HG03097 (cell line): ENCODE measurements around the gene FZR1.
"Not testable (repeated sequence)": the region's sequence is repeated elsewhere in the genome, so short reads cannot be mapped to it uniquely, and the experiment has no call there.

Experiments used
- ATAC-seq: cut with Tn5 transposase; IDR thresholded peaks from one replicate; pipeline ENCODE4 v1.9.1; 2021; ENCODE audit not compliant: unreplicated experiment, low FRiP score

FZR1 gene

DNA sequence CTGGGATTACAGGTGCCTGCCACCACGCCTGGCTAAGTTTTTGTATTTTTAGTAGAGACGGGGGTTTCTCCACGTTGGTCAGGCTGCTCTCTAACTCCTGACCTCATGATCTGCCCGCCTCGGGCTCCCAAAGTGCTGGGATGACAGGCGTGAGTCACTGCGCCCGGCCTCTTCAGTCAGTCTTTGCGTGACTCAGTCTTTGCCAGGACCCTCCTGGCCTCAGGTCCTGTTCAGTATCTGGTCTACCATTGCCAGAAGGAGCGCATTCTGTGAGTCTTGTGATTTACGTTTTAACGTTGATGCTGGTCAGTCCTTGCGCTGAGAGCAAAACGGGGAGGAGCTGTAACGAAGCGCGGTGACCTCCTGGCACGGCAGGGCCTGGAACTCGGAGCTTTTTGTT lies 59.0 kb downstream of the FZR1 start:
- ATAC-seq: no peak

DNA sequence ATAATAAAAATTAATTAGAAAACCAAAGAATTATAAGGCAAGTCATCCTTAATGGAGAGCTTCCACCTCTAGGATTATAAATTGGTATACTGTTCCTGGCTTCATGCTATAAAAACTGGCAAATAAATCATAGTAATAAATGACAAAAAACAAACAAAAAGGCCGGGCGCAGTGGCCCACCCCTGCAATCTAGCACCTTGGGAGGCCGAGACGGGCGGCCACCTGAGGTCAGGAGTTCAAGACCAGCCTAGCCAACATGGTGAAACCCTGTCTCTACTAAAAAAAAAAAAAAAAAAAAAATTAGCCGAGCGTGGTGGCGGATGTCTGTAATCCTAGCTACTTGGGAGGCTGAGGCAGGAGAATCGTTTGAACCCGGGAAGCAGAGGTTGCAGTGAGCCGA lies 63.9 kb downstream of the FZR1 start:
- not testable (repeated sequence) for ATAC-seq

DNA sequence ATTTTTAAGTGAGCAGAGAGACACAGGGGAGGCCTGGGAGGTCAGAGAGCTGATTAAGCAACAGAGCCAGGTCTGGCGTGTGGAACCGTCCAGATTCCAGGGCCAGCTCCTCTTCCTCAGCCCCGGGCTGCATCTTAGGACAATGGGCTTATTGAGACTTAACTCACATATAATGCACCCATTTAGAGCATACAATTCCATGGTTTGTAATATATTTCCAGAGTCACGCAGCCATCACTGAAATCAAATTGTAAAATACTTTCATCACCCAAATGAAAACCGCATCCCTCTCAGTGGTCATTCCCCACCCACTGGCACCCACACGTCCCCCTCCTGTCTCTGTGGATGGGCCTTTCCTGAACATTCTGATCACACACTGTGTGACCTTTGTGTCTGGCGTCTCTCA lies 64.5 kb downstream of the FZR1 start:
- no peak for ATAC-seq

DNA sequence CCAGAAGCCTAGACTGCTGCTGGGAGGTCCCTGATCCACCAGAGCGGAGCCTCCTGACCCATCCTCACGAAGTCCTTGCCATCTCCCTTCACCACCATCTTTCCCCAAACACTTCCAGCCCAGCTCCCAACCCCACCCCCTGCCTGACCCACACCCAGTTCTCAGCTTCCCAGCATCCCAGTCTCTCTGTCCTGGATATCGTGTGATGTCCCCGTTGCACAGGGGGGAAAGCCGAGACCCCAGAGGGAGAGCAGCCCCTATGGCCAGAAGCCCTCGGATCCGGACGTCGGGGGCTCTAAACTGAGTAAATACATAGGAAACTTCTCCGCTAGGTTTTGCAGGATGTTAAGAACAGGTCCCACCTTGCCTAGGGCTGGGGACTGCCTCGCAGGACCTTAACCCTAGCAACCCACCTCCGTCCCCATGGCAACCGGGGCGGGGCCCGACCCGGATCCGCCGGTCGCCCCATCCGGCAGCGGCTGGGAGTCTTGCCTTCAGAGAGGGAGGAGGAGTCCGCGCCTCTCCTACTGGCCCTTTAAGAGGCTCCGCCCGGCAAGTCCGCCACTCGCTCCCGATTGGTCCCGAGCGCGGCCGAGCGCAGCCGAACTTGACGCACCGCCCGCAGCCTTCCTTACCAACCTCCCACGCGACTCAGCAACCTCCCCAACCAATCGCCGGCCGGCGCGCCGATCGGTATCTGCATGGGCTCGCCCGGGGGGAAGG lies 66.2 kb downstream of the FZR1 start:
- ATAC-seq: peak; percentile 86

DNA sequence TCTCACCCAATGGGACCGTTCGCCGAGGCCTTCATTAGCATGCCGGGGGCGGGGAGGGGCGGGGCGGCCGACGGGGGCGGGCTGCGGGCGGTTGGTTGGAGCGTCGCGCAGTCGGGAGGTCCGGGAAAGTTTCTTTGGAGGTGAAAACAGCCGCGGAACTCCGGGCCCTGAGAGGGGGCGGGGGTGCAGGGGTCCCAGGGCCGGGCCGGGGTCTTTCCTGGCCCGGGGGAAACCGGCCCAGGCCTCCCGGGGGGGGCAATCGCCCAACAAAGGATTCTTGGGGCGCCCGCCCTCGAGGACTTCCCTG lies 66.7 kb downstream of the FZR1 start, which contains the start of gene HMG20B:
HMG20B (plus strand) TSS at position 90 of the 307 bp plus-strand sequence. CDS start 366 bp downstream, outside the sequence.
- no peak for ATAC-seq

DNA sequence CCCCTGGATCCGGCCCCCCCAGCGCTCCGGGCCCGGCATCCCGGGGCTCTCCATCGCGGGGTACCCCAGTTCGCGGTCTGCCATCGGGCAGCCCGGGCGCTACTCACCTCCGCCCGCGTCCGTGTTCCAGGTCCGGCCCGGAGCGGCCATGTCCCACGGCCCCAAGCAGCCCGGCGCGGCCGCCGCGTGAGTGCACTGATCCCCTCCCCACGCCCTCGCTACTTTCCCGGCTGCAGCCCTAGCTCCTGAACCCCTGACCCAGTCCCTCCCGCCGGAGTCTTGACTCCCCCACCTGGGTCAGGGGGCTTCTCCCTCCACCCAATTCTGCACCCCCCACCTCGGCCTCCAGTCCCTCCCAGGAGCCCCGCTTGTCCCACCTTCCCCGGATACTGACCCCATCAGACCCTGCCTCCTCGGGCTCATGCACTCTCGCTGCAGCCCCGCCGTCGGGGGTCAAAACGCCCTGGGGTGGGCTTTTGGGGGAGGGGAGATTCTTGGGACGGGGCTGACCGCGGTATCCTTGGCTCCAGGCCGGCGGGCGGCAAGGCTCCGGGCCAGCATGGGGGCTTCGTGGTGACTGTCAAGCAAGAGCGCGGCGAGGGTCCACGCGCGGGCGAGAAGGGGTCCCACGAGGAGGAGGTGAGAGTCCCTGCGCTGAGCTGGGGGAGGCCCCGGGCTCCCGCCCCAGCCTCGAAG lies 67.2 kb downstream of the FZR1 start:
- ATAC-seq: peak; percentile 6

DNA sequence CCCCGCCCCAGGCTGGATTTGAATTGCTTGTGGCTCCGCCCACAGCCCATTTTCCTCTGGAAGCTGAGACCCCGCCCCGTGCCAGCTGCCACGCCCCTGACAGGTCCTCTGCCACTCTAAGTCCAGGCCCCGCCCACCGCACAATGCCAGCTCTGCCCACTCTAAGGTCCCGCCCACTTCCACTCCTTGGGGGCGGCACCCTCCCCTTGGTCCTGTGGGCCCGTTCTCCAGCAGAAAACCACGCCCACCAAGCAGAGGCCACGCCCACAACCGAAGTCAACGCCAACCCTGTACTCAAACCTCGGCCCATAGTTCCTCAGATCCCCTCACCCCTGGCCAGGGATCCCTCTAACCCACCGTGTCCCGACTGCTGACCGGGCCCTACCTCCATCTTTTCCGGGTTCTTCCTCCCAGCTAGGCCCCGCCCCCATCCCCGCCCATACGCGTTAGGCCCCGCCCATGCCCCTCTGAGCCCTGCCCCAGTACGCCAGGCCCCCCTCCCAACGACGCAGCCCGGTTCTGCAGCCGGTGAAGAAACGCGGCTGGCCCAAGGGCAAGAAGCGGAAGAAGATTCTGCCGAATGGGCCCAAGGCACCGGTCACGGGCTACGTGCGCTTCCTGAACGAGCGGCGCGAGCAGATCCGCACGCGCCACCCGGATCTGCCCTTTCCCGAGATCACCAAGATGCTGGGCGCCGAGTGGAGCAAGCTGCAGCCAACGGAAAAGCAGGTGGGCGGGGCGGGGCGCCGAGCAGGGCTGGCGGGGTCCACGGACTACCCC lies 67.9 kb downstream of the FZR1 start:
- ATAC-seq: no peak

DNA sequence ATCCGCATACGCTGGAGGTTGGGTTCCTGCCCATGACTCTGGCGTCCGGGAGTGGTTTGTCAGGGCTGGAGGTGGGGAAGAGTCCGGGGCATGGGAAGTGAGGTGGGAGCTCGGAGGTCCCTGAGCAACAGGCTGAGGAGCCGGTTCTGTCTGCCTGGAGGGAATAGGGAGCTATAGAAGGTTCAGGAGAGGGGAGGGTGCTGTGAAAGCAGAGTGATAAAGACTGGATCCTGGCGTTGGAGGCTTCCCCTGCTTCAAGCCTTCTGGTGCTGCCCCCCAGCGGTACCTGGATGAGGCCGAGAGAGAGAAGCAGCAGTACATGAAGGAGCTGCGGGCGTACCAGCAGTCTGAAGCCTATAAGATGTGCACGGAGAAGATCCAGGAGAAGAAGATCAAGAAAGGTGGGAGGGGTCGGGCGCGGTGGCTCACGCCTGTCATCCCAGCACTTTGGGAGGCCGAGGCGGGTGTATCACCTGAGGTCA lies 69.2 kb downstream of the FZR1 start:
- ATAC-seq: no peak

DNA sequence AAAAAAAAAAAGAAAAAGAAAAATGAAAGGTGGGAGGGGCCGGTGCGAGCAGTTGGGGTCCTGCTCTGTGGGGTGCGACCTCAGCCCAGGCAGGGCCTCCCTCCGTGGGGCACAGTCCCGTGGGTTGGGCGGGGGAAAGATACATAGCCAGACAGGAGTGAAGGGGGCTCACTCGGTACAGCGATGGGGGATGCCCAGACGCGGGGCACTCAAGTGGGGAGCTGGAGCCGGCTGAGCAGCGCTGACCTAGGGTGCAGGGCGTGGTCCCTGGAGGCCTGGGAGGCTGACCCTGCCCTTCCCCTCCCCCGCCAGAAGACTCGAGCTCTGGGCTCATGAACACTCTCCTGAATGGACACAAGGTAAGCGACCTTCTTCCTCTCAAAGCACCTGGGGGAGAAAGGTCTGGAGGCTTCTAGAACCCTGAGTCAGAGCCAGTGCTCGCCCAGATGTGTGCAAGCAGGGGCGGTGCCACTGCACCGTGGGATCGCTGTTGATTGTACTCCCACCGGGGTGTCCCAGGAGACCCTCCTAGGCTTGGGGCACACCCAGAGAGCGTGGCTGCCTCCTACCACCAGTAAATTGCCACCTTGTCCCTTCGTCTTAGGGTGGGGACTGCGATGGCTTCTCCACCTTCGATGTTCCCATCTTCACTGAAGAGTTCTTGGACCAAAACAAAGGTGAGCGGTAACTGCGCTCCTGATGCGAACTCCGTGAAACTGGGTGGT lies 70.0 kb downstream of the FZR1 start:
- no peak for ATAC-seq

DNA sequence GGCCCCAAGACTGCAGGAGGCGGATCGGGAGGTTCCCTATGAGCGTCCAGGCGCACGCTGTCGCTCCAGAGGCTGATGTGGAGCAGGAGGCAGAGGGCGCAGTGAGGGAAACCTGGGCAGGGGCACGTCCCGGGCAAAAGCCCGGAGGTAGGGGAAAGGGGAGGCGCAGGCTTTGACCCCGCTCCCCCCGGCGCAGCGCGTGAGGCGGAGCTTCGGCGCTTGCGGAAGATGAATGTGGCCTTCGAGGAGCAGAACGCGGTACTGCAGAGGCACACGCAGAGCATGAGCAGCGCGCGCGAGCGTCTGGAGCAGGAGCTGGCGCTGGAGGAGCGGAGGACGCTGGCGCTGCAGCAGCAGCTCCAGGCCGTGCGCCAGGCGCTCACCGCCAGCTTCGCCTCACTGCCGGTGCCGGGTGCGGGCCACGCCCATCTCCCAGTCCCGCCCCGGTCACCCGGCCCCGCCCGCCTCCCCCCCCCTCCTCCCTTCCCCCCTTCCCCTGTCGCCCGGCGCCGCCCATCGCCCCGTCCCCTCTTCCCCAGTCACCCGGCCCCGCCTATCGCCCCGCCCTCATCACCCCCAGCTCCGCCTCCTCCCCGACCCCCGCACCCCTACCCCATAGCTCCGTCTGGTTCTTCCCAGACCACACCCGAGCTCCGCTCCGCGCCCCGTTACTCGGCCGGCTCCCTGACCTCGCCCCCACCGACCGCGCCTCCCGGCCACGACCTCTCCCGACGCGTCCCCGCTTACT lies 70.8 kb downstream of the FZR1 start:
- no peak for ATAC-seq

DNA sequence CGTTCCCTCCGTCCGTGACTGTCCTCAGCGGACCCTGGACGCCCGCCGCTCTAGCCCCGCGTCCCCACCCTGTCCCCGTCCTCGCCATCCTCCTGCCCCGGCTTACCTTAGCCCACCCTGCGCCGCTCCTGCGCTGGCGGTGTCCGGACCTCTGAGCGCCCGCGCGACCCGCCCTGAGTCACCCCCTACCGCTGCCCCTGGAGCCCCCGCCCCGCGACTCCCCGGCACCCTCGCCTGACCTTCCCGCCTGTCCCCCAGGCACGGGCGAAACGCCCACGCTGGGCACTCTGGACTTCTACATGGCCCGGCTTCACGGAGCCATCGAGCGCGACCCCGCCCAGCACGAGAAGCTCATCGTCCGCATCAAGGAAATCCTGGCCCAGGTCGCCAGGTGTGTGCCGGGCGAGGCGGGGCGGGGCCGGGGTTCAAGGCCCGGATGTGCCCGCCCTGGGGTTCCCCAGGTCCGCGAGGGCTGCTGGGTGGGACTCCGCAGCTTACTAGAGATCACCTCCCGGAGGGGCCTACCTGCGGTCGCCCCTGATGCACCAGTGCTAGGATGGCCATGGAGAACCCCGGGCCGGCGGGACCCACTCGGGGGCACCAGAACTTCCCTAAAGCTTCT lies 71.7 kb downstream of the FZR1 start:
- no peak for ATAC-seq

DNA sequence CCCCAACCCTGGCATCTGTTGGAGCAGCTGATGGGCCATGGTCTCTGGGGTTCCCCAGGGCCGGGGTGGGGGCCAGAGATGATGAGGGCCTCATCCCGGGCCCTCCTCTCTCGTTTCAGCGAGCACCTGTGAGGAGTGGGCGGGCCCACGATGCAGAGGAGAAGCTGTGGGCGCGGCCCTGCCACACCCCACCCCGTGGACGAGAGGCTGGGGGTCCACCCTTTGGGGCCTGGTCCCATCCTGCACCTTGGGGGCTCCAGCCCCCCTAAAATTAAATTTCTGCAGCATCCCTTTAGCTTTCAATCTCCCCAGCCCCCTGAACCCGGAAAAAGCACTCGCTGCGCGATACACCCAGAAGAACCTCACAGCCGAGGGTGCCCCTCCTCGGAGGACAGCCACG lies 72.3 kb downstream of the FZR1 start:
- ATAC-seq: no peak

DNA sequence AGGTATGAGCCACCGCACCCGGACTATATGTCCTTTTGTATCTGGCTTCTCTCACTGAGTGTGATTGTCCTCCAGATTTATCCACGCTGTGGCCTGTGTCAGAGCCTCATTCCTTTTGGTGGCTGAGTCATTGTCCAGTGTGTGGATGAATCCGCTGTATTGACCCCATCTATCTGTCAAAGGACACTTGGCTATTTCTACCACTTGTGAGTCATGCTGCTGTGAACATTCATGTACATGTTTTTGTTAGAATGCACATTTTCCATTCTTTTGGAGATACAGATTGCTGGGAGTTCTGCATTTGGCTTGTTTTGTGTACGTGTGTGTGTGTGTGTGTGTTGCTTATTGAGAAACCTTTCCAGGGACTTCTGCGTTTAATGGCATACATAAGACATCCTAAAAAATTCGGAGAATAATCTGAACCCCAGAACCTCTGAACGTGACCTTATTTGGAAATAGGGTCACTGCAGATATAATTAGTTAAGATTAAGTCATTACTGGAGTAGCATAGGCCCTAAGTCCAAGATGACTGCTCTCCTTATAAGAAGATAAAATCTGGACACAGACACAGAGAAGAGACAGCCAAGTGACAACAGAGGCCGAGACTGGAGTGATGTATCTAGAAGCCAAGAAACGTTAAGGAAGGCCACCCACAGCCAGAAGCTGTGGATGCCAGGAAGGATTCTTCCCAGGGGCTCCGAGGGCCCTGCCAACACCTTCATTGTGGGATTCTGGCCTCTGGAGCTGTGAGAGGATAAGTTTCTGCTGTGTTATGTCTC lies 74.2 kb downstream of the FZR1 start:
- ATAC-seq: no peak

DNA sequence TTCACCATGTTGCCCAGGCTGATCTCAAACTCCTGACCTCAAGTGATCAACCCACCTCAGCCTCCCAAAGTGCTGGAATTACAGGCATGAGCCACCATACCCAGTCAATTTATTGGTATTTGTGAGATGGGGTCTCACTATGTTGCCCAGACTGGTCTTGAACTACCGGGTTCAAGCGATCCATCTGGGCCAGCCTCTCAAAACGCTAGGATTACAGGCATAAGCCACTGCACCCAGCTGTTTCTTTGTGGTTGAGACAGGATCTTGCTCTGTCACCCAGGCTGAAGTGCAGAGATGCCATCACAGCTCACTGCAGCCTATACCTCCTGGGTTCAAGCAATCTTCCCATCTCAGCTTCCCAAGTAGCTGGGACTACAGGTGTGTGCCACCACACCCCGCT lies 75.7 kb downstream of the FZR1 start:
- not testable (repeated sequence) for ATAC-seq

DNA sequence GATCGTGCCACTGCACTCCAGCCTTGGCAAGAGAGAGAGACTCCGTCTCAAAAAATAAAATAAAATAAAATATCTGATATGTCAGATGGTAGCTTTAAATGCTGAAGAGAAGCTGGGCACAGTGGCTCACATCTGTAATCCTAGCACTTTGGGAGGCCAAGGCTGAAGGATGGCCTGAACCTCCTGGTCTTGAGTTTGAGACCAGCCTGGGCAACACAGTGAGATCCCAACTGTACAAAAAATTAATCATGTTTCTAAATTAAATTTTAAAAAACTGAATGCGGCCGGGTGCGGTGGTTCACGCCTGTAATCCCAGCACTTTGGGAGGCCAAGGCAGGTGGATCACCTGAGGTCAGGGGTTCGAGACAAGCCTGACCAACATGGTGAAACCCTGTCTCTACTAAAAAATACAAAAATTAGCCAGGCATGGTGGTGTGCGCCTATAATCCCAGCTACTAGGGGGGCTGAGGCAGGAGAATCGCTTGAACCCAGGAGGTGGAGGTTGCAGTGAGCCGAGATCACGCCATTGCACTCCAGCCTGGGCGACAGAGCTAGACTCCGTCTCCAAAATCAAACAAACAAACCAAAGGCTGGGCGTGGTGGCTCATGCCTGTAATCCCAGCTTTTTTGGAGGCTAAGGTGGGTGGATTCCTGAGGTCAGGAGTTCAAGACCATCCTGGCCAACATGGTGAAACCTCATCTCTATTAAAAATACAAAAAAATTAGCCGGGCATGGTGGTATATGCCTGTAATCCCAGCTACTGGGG lies 78.1 kb downstream of the FZR1 start:
- not testable (repeated sequence) for ATAC-seq

DNA sequence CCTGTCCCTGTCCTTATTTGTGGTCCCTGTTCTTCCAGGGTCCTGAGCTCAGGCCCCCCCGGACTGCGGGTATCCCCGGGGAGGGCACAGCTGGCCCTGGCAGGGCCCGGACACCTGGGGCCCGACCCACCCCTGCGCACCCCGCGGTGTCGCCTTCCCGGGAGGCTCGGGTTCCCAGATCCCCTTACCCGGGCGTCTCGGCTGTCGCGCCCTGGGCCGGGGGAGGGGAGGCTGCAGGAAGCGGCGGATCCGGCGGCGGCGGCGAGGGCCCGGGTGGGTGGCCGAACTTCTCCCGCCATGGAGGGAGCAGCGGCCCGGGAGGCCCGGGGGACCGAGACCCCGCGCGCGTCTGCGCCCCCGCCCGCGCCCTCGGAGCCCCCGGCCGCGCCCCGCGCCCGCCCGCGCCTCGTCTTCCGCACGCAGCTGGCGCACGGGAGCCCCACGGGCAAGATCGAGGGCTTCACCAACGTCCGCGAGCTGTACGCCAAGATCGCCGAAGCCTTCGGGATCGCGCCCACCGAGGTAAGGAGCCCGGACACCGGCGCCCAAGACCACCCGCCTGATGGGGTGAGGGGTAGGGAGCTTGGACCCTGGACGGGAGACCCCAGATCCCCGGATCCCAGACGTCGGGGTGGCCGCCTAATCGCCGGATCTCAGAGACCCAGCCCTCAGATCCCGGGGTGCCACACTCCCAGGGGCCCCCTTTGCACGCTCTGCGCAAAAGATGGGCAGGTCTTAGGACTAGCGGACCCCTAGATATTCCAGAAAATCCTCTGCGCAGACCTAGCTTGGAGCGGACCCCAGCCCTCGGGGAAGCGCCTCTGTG lies 79.4 kb downstream of the FZR1 start, which contains the start of gene GIPC3:
GIPC3 (plus strand) TSS at position 178 of the 826 bp plus-strand sequence; CDS start at position 298, 120 bp downstream.
- no peak for ATAC-seq

DNA sequence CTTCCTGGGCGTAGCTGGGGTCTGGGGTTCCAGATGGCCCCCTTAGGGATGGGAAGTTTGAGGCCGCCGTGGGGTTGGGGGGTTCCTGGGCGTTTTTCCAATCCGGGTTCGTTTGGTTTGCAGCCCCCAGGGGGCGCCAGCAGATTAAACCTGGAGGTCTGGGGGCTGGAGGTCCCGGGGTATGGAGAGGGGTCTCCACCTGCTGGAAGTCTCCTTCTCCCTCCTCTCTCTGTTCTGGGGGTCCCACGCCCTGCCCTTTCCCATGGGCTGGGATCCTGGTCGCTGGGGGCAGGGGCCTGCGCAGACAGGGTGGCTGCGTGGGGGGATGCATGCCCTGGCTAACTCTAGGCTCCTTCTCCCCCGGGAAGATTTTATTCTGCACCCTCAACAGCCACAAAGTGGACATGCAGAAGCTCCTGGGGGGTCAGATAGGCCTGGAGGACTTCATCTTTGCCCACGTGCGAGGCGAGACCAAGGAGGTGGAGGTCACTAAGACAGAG lies 80.1 kb downstream of the FZR1 start:
- ATAC-seq: no peak
